HG03378 (cell line): ENCODE measurements around the gene CDC42BPB.

Source experiments
- ATAC-seq: cut with Tn5 transposase; IDR thresholded peaks from one replicate; pipeline ENCODE4 v1.9.1; 2021; ENCODE audit warnings: mild to moderate bottlenecking, moderate library complexity; ENCODE audit not compliant: unreplicated experiment

Gene CDC42BPB

GRCh38 chr14:103074729-103075367 is 17.5 kb upstream of the CDC42BPB start:
- no peak for ATAC-seq

DNA sequence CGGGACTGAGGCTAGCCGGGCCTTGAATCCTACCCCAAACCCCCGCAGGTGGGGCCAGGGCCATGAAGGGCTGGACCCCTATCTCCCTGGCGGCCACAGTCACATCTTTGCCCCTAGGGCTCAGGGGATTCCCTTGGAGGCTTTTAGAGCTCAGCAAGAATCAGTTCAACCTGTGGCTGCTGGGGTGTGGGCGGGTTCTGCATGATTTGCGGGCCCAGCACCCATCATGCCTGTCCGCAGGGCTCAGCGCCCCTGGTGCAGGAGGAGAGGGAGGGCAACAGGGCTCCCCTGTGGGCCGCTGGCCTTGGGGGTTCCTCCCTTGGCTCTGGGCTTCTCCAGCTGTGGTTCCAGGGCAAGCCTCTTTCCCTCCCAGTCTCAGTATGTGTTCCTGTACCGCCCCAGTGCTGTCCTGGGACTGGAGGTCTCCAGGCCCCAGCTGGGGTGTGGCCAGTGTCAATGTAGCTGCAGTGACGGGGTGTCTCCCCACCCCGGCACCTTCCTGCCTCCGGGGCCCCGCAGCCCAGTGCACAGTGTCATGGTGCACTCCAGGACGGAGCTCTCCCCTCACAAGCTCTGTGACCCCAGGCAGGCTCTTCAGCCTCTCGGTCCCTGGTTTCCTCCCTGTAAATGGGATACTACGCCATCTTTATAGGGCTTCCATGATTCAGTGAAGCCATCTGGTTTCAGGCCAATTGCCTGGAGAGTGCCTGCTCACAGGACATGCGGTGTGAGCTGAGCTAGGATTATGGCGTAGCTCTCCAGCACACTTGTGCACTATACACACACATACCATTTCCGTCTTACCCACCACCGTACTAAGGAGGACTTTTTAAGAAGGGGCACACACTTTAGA is 16.8 kb upstream of the CDC42BPB start:
- ATAC-seq, result no peak

- no peak for ATAC-seq
Measured at GRCh38 chr14:103073367-103073875, 16.1 kb upstream of the CDC42BPB start.

DNA sequence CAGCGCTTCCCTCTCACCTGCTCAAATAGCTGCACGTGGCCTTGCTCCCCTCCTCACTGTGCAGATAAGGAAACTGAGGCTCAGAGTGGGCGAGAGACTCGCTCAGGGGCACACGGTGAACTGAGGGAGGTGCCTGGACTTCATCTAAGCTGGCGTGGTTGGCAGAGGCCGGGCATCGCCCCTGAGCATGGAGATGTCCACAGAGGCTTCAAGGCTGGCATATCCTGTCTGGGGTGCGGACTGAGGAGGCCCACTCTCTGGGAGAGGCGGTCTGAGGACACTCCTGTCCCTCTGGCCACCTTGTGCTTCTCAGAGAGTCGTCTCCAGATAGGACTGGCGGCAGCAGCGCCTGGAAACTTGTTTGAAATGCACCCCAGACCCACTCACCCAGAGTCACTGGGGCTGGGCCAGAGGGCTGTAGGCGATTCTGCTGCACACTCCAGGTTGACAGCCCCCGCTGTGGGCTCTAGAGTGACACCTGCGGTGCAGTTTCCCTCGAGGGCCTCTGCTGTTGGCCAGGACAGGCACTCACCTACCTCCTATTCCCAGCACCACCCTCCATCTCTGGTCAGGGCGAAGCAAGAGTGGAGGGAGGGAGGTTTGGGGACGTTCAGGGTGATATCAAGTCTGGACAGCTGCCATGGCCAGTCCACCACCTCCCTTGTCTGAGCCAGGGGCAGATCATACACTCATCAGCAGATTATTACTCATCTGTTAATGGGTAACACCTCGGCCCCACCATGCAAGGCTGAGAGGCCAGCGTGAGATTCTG is 15.4 kb upstream of the CDC42BPB start:
- ATAC-seq, result no peak

DNA sequence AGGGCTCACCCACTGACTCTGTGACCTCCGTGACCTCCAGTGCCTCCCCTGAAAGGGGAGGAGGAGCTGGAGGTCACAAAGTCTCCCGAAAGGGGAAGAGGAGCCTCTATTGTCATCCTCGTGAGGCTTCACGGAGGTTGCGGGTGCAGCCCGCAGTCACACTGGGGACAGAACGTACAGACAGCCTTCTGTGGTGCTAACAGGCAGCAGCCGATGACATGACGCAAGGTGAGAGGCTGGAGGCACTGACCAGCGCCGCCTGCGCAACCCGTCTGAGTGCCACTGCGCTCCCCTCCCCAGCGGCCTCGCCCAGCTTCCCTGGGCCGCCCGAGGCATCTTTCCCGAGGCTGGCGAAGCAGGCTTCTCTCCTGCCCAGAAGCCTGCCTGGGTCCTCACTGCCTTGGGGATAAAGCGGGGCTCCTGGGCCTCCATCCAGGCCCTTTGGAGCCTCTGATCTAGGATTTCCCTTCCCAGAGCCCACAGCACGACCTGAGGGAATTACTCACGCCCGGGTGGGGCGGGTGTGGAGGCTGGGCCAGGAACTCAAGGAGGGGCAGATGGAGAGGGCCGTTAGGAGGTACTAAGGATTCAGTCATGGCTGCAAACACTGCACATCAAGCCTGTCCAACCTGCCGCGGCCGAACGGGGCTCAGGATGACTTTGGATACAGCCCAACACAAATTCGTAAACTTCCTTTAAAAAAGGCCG is 14.3 kb upstream of the CDC42BPB start:
- no peak for ATAC-seq

GRCh38 chr14:103070971-103071542 is 13.7 kb upstream of the CDC42BPB start:
- no peak for ATAC-seq

DNA sequence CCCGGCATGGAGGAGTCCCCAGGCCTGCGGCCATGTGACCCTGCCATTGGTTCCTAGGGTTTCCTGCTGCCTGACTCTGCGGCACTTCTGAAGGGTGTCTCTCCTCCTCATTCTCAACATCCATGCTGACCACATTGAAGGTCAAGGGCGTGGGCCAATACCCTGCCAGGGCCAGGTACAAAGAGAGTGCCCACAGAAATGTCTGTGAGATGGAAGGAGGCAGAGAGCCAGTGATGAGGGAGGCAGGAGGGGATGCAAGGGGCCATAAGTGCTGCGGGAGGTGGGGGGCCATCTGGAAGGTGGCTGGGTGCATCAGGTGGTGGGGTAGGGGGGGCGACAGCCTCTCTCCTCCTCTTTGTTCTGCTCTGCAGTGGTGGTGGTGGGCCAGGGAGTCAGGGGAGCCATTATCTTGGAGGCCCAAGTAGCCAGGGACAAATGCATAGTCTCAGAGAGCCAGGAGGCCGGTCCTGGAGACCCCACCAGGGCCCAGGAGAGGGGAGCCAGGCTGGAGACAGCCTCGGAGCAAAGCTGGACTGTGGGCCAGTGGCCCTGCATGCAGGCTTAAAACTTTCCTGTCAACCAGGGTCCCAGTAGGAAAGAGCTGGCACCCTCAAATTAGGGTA is 13.0 kb upstream of the CDC42BPB start:
- ATAC-seq, result no peak

DNA sequence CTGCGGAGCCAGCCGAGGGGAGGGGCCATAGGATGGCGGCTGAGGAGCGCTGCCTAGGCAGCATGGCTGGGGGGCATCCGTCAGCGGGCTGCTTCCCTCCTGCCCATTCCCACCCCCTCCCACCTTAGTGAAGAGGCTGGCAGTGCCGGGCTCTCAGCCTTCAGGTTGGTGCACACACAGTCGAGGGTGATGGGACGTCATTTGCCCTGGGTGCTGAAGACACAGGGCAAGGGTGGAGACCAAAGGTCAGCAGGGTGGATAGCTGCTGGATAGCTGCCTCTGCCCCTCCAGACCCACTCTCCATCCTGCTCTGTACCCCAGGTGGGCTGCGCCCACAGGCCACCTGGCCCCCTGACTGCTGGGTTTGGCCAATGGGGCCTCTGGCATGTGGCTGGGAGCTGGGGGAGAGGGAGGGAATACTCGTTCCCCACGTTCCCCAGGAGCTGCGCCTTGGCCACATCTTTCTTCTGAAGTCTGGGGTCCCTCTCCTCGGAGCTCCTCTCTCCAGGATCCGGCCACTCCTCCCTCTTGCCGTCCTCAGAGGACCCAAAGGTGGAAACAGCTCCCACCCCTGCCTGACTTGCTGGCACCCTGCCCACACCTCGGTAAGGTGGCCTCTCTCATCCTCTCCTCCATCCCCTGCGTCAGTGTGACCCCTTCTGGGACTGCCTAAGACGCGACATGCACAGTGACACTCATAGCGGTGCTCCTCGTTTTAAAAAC is 11.2 kb upstream of the CDC42BPB start:
- ATAC-seq, result no peak

DNA sequence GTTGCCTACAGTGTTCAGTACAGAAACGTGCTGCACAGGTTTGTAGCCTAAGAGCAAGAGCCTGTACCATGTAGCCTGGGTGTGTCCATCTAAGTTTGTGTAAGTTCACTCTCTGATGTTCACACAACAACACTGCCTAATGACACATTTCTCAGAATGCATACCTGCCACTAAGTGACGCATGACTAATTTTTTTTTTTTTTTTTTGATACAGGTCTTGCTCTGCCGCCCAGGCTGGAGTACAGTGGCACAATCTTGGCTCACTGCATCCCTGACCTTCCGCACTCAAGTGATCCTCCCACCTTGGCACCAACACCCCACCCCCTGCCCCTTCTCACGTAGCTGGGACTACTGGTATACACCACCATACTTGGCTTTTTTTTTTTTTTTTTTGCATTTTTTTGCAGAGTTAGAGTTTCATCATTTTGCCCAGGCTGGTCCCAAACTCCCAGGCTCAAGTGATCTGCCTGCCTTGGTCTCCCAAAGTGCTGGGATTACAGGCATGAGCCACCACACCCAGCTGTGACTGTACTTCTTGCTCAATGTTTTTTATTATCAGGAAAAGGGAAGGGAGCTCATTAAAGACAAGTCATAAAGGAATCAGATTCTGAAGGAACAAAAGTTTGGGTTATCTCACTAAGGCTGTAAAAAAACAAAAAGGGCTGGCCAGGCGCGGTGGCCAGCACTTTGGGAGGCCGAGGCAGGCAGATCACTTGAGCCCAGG is 10.0 kb upstream of the CDC42BPB start:
- no peak for ATAC-seq

DNA sequence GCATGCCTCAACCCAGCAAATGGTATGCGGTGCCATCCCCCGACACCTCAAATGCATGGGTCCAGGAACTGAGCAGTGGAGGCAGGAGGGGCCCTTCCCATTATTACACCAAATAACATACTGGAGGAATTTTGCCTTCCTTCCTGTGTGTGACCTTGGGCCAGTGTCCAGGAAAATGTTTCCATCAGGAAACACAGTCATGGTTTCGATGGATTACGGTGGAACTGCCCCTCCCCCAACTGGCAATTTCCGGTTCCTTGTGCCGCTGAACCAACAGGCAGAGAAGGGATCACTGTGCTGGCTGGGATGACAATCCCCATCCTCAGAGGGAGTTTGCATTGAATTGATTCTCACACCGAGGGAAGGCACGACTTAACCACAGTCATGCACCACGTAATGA is 9.1 kb upstream of the CDC42BPB start:
- ATAC-seq, result no peak

DNA sequence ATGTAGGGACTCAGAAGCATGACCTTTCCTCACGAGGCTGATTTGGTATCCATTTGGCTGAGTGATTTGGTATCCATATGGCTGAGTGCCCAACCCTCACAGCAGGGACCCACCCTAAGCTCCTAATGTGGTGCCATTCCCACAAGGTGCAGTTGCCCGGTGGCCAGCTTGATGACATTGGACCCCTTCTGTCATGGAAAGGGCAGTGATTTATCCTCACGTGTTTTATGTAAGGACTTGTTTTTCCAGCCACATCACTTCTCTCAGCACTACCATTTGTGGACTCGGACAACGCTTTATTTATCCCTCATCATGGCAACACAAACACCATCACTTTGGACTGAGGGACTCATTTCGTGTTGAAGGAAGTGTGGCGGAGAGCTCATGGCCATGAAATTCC is 8.5 kb upstream of the CDC42BPB start:
- no peak for ATAC-seq

GRCh38 chr14:103064978-103065377 is 7.6 kb upstream of the CDC42BPB start:
- ATAC-seq, result no peak

GRCh38 chr14:103064436-103064835 is 7.1 kb upstream of the CDC42BPB start:
- no peak for ATAC-seq

DNA sequence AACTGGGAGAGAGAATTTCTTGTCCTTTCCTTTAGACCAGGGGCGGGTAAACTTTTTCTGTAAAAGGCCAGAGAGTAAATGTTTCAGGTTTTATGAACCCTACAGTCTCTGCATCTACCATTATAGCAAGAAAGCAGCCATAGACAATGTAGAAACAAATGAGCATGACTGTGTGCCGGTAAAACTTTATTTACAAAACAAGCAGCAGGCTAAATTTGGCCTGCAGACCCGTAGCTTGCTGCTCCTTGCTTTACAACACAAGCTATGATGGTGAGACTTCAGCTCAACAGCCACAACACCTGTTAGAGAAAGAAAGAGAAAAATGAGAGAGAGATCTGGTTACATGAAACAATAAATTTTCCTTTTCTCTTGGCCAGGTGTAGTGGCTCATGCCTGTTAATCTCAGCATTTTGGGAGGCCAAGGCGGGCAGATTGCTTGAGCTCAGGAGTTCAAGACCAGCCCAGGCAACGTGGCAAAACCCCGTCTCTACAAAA is 4.2 kb upstream of the CDC42BPB start:
- ATAC-seq, result no peak

- no peak for ATAC-seq
Measured at GRCh38 chr14:103059556-103059955, 2.2 kb upstream of the CDC42BPB start.

- no peak for ATAC-seq
Measured at GRCh38 chr14:103058164-103059055, 1.1 kb upstream of the CDC42BPB start.

DNA sequence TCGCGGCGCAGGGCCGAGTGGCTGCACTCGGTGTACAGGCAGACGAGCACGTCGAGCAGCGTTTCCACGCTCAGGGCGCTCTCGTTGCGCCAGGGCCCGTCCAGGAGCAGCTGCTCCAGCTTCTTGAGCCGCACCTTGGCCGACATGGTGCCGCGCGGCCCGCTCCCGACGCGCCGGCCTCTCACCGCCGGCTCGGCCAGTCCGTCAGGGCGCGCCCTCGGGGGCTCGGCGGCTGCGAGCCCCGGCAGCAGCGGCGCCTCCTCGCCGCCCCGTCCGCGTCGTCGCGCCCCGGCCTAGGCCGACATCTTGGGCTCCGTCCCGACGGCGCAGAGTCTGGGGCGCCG is 349 bp downstream of the CDC42BPB start:
- no peak for ATAC-seq
